Sciatic nerve (tissue), 2 donors: ENCODE results near the gene TTC39A. TPM values are rescaled to one million over a fixed set of nuclear protein-coding genes. Genes with fewer than 3 reads are reported as not detected.

ENCODE experiments used
- ATAC-seq: fragments of 200-7000 bp; cut with Tn5 transposase; one replicate; pipeline ENCODE4 v1.9.1; 2020; ENCODE audit warnings: mild to moderate bottlenecking, moderate library complexity
- DNase-seq: peaks from one replicate; pipeline ENCODE4 v3.0.0-alpha.2; 2020; ENCODE audit warnings: low spot score
- intact Hi-C: fragments of 100-400 bp; cut with DNase I; formaldehyde crosslinking; loops from one replicate; pipeline ENCODE4 v1.14.2; 2022
- total RNA-seq: library from RNA; stranded (reverse); fragmentation: NEBNext Ultra II Directional; extraction: Animal tissue kit (Norgen Biotek cat#: 25700); gene quantifications from one replicate; pipeline ENCODE4 v1.2.1, GENCODE V29; 2021
- donor health status: DM: no; HTN: no; CAD: no.
- donor health status: DM: no; HTN: no; CAD: no.

The TTC39A gene
- total RNA-seq, 1 donor from 2014 or later = 1.2 TPM

DNA sequence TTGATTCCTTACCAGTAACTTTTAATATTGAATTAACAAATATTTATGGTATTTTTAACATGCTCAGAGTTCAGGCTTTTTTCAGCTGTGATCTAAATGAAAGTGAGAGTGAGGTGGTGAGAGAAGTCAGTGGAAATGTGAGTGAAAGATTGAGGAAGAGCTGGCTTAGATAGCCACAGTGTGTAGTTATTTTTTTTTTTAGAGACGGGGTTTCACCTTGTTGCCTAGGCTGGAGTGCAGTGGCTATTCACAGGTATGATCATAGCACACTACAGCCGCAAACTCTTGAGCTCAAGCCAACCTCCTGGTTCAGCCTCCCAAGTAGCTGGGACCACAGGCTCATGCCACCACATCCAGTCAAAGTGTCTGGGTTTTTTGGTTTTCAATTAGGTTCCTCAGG lies 83.3 kb downstream of the TTC39A start:
- intact Hi-C loops = no loop called here
- DNase-seq = no peak
- ATAC-seq = no peak

DNA sequence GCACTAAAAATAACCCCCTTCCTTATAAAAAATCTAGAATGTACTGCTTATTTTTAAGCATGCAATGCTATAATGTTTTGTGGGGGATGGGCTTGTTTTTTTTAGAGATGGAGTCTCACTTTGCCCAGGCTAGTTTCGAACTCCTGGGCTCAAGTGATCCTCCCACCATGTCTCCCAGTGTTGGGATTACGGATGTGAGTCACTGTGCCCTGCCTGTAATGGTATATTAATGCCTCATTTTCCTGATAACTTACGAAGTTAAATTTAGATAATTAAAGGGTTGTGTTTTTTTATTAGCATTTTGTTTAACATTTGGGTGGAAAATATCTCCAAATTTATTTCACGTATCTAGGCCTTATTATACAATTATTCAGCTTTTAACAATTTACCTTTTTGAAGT lies 87.8 kb downstream of the TTC39A start:
- ATAC-seq (no peak), DNase-seq (no peak)
- intact Hi-C loops = no loop called here

DNA sequence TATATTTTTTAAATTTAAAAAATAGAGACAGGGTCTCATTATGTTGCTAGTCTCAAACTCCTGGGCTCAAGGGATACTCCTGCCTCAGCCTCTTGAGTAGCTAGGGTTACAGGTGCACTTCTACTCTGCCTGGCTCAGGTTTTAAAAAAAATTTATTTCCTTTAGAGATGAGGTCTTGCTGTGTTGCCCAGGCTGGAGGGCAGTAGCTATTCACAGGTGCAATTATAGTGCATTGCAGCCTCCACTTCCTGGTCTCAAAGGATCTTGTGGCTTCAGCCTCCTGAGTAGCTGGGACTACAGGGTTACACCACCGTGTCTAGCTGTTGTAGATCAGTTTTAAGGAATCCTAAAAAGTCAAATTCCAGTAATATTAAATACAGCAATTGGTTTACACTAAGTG lies 89.2 kb downstream of the TTC39A start:
- ATAC-seq = no peak
- intact Hi-C loops = no loop called here
- DNase-seq = no peak

DNA sequence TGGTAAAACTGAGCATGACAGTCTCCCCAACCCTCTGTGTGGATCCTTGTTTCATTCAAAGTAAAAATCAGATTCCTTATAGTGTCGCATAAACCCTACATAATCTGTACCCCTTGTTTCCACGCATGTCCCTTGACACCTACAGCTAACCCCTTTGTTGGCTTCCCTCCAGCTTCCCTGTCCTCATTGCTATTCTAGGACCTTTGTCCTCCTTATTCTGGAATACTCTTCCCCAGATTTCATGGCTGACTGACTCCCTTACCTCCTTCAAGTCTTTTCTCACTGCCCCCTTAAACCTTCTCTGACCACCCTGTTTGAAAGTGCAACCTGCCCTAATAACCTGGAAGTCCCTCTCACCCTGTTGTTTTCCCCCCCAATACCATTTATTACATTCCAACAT lies 90.3 kb downstream of the TTC39A start:
- intact Hi-C loops = no loop called here
- DNase-seq = no peak
- no peak for ATAC-seq

DNA sequence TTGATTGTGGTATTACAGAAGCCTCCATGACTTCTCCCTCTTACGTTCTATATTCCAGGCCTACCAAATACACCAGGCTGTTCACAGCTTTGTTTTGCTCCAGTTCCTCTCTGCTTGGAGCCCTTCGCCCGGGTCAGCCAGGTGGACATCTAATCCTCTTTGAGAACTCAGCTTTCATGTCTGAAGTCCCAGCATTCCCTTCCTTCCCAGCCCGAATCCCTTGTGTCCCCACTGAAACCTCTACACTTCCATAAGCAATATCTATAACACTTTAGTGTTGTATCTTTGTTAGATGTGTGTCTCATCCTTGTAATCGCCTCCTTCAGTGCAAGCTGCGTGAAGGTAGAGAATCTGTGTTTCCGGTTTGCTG lies 92.3 kb downstream of the TTC39A start:
- DNase-seq (no peak), ATAC-seq (no peak)
- intact Hi-C loops = no loop called here

- ATAC-seq = no peak
- intact Hi-C loops = no loop called here
- DNase-seq = no peak
Observed at GRCh38 chr1:51237351-51238033, 92.9 kb downstream of the TTC39A start.

Other genes with a start within 250 kb of the TTC39A start
- not detected for gene C1orf185, start 228.3 kb downstream of the TTC39A start, total RNA-seq
- 98.6 TPM for gene RNF11, start 94.3 kb downstream of the TTC39A start, total RNA-seq
- gene EPS15, start 188.7 kb upstream of the TTC39A start, total RNA-seq = 119 TPM